ENCODE data around the gene VPS26B.

- TF ChIP-seq, protein P1, sequence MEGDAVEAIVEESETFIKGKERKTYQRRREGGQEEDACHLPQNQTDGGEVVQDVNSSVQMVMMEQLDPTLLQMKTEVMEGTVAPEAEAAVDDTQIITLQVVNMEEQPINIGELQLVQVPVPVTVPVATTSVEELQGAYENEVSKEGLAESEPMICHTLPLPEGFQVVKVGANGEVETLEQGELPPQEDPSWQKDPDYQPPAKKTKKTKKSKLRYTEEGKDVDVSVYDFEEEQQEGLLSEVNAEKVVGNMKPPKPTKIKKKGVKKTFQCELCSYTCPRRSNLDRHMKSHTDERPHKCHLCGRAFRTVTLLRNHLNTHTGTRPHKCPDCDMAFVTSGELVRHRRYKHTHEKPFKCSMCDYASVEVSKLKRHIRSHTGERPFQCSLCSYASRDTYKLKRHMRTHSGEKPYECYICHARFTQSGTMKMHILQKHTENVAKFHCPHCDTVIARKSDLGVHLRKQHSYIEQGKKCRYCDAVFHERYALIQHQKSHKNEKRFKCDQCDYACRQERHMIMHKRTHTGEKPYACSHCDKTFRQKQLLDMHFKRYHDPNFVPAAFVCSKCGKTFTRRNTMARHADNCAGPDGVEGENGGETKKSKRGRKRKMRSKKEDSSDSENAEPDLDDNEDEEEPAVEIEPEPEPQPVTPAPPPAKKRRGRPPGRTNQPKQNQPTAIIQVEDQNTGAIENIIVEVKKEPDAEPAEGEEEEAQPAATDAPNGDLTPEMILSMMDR (IDR thresholded peaks at IDR 0.05): no peak
- no peak for TF ChIP-seq POLR2A (IDR thresholded peaks at IDR 0.05)
These were observed 52.1 kb downstream of the VPS26B start for GRCh38 chr11:134276396-134277182.

Measured in Peyer's patch (tissue), 4 donors.